ENCODE data around the gene MED13.

MED13 gene

GRCh38 chr17:61927208-61928100 is 137.6 kb downstream of the MED13 start, which contains the start of gene INTS2 (continued):
- TF ChIP-seq ZNF341 (tag by site-specific recombination; IDR thresholded peaks at IDR 0.05; ENCODE audit: low read depth) = peak; percentile 53; the same call in 1 of the 2 replicates
- TF ChIP-seq ZNF596 (tag by site-specific recombination; IDR thresholded peaks at IDR 0.05) = no peak
- TF ChIP-seq ZNF623 (tag by site-specific recombination; IDR thresholded peaks at IDR 0.05) = peak; percentile 45; the same call in 1 of the 2 replicates
- peak; percentile 90 for TF ChIP-seq OVOL3 (tag by site-specific recombination; IDR thresholded peaks at IDR 0.05)
- peak; percentile 64 for TF ChIP-seq ZNF558 (tag by site-specific recombination; IDR thresholded peaks at IDR 0.05)
- TF ChIP-seq ZNF248 (tag by site-specific recombination; IDR thresholded peaks at IDR 0.05) = no peak
- 0 out of 2 replicates have a peak, but pooled peaks have one; percentile 15 for TF ChIP-seq TSHZ1 (tag by site-specific recombination; IDR thresholded peaks at IDR 0.05; ENCODE audit: borderline replicate concordance)
- peak; percentile 88 for TF ChIP-seq ZSCAN5A (tag by site-specific recombination; IDR thresholded peaks at IDR 0.05)
- no peak for TF ChIP-seq ZNF169 (tag by site-specific recombination; IDR thresholded peaks at IDR 0.05)
- TF ChIP-seq ZBTB6 (tag by site-specific recombination; IDR thresholded peaks at IDR 0.05) = no peak
- peak; percentile 99 for TF ChIP-seq ZNF501 (tag by site-specific recombination; IDR thresholded peaks at IDR 0.05)
- 0 out of 2 replicates have a peak, but pooled peaks have one; percentile 25 for TF ChIP-seq ZNF707 (tag by site-specific recombination; IDR thresholded peaks at IDR 0.05)
- peak; percentile 18; the same call in 1 of the 2 replicates for TF ChIP-seq PBX3 (CRISPR knock-in tag; IDR thresholded peaks at IDR 0.05)
- TF ChIP-seq ZNF561 (tag by site-specific recombination; IDR thresholded peaks at IDR 0.05; ENCODE audit: borderline replicate concordance) = peak; percentile 93
- no peak for TF ChIP-seq ZNF416 (tag by site-specific recombination; IDR thresholded peaks at IDR 0.05)
- peak; percentile 85 for TF ChIP-seq ZSCAN23 (tag by site-specific recombination; IDR thresholded peaks at IDR 0.05)
- peak; percentile 85 for TF ChIP-seq ZBTB20 (tag by site-specific recombination; IDR thresholded peaks at IDR 0.05)
- TF ChIP-seq TCF7L2 (IDR thresholded peaks at IDR 0.05; ENCODE audit: borderline replicate concordance, low read depth, low read length) = no peak
- no peak for TF ChIP-seq ZNF785 (tag by site-specific recombination; IDR thresholded peaks at IDR 0.05)
- peak; percentile 94 for TF ChIP-seq ZBTB10 (tag by site-specific recombination; IDR thresholded peaks at IDR 0.05)
- TF ChIP-seq PRDM4 (tag by site-specific recombination; IDR thresholded peaks at IDR 0.05) = peak; percentile 36; the same call in 1 of the 2 replicates
- no peak for TF ChIP-seq ZFP3 (tag by site-specific recombination; IDR thresholded peaks at IDR 0.05; ENCODE audit: low read depth)
- 0 out of 2 replicates have a peak, but pooled peaks have one; percentile 46 for TF ChIP-seq ZNF513 (tag by site-specific recombination; IDR thresholded peaks at IDR 0.05)
